Stimulated activated CD4-positive, alpha-beta T cell treated with anti-CD3 and anti-CD28 coated beads, TNF-alpha, amount 100 ng/mL, for 24 hours (primary cell): ENCODE results near the gene DYNC1H1.

ENCODE experiments used
- DNase-seq, 3 experiments: peaks; one replicate each; pipeline ENCODE4 v3.0.0-alpha.2; 2020; ENCODE audit warnings: low read depth in 3 of 3

The DYNC1H1 gene

GRCh38 chr14:101992708-101993107 is 28.3 kb downstream of the DYNC1H1 start:
- DNase-seq, result no peak

GRCh38 chr14:101997429-101998336 is 33.3 kb downstream of the DYNC1H1 start:
- DNase-seq, result no peak

GRCh38 chr14:102000902-102001301 is 36.5 kb downstream of the DYNC1H1 start:
- no peak for DNase-seq

GRCh38 chr14:102005336-102005735 is 41.0 kb downstream of the DYNC1H1 start:
- DNase-seq, result no peak

- DNase-seq, result no peak
Measured at GRCh38 chr14:102007916-102008418, 43.6 kb downstream of the DYNC1H1 start.

- no peak for DNase-seq
Measured at GRCh38 chr14:102008891-102009290, 44.5 kb downstream of the DYNC1H1 start.

- no peak for DNase-seq
Measured at GRCh38 chr14:102011631-102012030, 47.3 kb downstream of the DYNC1H1 start.

GRCh38 chr14:102012336-102012735 is 48.0 kb downstream of the DYNC1H1 start:
- DNase-seq, result no peak

- no peak for DNase-seq
Measured at GRCh38 chr14:102013669-102014200, 49.4 kb downstream of the DYNC1H1 start.

GRCh38 chr14:102015045-102015685 is 50.8 kb downstream of the DYNC1H1 start:
- DNase-seq, result no peak

- DNase-seq, result no peak
Measured at GRCh38 chr14:102015771-102016170, 51.4 kb downstream of the DYNC1H1 start.

- no peak for DNase-seq
Measured at GRCh38 chr14:102016420-102017090, 52.2 kb downstream of the DYNC1H1 start.

- DNase-seq, result no peak
Measured at GRCh38 chr14:102018251-102018650, 53.9 kb downstream of the DYNC1H1 start.

- no peak for DNase-seq
Measured at GRCh38 chr14:102019006-102019540, 54.7 kb downstream of the DYNC1H1 start.

- peak; percentile 5 to 48 (median 7) for DNase-seq
Measured at GRCh38 chr14:102020058-102020971, 55.9 kb downstream of the DYNC1H1 start.

- no peak for DNase-seq
Measured at GRCh38 chr14:102026934-102027333, 62.6 kb downstream of the DYNC1H1 start.

GRCh38 chr14:102027951-102028350 is 63.6 kb downstream of the DYNC1H1 start:
- no peak for DNase-seq

- DNase-seq, result no peak
Measured at GRCh38 chr14:102028733-102029132, 64.4 kb downstream of the DYNC1H1 start.

GRCh38 chr14:102029956-102030355 is 65.6 kb downstream of the DYNC1H1 start:
- no peak for DNase-seq

GRCh38 chr14:102033241-102033640 is 68.9 kb downstream of the DYNC1H1 start:
- no peak for DNase-seq

GRCh38 chr14:102034301-102034700 is 69.9 kb downstream of the DYNC1H1 start:
- no peak for DNase-seq
